ENCODE data around the gene FITM2. TPM values are rescaled to one million over a fixed set of nuclear protein-coding genes. Genes with fewer than 3 reads are reported as not detected.

Gene FITM2
- total RNA-seq, 2 experiments from 2014 or later, result 2.3 to 2.6 TPM

Other genes starting within 250 kb of the FITM2 start
- gene JPH2, start 124.0 kb downstream of the FITM2 start, total RNA-seq, result not detected
- 10 to 100 TPM; 22.3 TPM for gene OSER1, start 100.4 kb downstream of the FITM2 start, total RNA-seq
- not detected for gene GDAP1L1, start 63.9 kb downstream of the FITM2 start, total RNA-seq
- not detected for gene R3HDML, start 25.8 kb upstream of the FITM2 start, total RNA-seq
- gene HNF4A, start 44.5 kb upstream of the FITM2 start, total RNA-seq, result not detected
- 10 to 100 TPM; 27.4 to 29.5 TPM for gene TTPAL, start 164.7 kb upstream of the FITM2 start, total RNA-seq
- gene SERINC3, start 210.9 kb upstream of the FITM2 start, total RNA-seq, result 10 to 100 TPM; 54.7 to 57.0 TPM

All from activated CD8-positive, alpha-beta memory T cell treated with anti-CD3 and anti-CD28 coated beads for 36 hours (primary cell).